ENCODE results near the gene PRELP. TPM values are rescaled to one million over a fixed set of nuclear protein-coding genes. Genes with fewer than 3 reads are reported as not detected.
A peak's percentile ranks its signal among the peaks of the same experiment; 100 is the strongest.

The PRELP gene
- 100 to 1,000 TPM in 3 of 7 donors, 10 to 100 TPM in 4; 40.9 to 185 (median 74.8) TPM for total RNA-seq
- polyA plus RNA-seq: 100 to 1,000 TPM in 1 of 2 donors, 10 to 100 TPM in 1; 97.8 to 163 TPM
- long read RNA-seq, donor 1, full-length matches to known transcripts: 208 of 606 reads
- long read RNA-seq, donor 1, partial matches to known transcripts: 351 of 606 reads
- long read RNA-seq, donor 1, other reads (novel, unspliced or antisense): 47 of 606 reads
- long read RNA-seq, donor 2, full-length matches to known transcripts: 5 of 5 reads
- long read RNA-seq, donor 2, partial matches to known transcripts: 0 of 5 reads
- long read RNA-seq, donor 2, other reads (novel, unspliced or antisense): 0 of 5 reads
- long read RNA-seq, donor 3, full-length matches to known transcripts: 71 of 143 reads
- long read RNA-seq, donor 3, partial matches to known transcripts: 62 of 143 reads
- long read RNA-seq, donor 3, other reads (novel, unspliced or antisense): 10 of 143 reads

DNA sequence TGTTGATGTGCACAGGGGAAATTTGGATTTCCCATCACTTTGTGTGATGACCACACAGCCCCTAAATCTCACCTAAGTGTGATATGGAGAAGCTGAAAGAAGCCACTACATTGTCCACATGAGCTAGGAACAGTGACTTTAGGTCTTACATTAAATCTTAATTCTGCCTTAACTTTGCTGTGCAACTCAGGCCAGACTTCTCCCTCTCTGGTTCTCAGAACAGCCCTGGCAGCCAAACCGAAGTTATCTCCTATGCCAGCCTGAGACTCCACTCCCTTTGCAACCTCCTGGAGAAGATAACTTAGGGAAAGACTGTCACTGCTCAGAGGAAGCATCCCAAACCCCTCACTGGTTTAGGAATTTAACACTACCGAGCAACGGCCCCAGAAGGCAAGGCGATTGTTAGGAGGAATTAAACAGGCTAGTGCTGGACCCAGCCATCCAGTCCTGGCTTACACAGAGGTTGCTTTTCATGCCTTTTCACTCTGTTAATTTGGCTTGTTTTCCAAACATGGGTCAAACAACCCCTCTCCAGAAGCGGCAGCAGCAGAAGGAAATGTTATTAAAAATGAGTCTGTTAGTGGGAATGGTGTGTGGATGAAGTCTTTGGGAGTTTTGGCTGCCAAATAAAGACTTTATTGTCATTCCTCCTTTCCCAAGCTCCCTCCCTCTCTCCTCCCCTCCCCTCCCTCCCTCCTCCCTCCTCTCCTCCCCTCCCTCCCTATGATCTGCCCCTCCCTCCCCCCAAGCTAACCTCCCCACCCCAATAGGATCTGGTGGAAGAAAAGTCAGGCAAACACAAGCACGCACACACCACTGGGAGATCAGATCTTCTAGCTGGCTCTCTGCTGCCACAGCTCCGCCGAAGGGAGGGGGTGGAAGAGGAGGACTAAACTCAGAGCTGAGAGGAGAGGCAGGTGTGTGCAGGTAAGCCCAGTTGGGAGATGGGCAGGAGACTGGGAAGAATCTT lies at the start of gene PRELP:
Gene PRELP, plus strand, starts transcription at position 795 of the 970 bp plus-strand sequence. CDS start 7,379 bp downstream, outside the sequence.
- Histone ChIP-seq H3K27me3 (no peaks in the 10 kb centered on the region), H3K9me3 (no peaks in the 10 kb centered on the region), H3K27ac (peak within 1 kb of the TSS; percentile 86 to 88), H3K36me3 (no peaks in the 10 kb centered on the region), H3K4me3 (peak within 1 kb of the TSS; percentile 62), H3K4me1 (ENCODE audit: insufficient read depth) (peaks cover 27% of the 10 kb centered on the region)
- intact Hi-C loops (cut with DNase I): loop anchor here in 2 of 4 donors (5.0 kb wide), 1 partner anchor 33 kb away; no protein-coding TSS in a partner anchor
- TF ChIP-seq POLR2A (IDR thresholded peaks at IDR 0.05): peak; percentile 82
- TF ChIP-seq EP300 (IDR thresholded peaks at IDR 0.05): no peak
- peak in 1 of 3 donors; percentile 18 for TF ChIP-seq CTCF (IDR thresholded peaks at IDR 0.05)
- WGBS, 3 donors: 3 to 5% (median 5%) methylated on average over 8 of the region's 8 CpGs
- DNase-seq: peak; percentile 66 to 87 (median 80)

GRCh38 chr1:203426366-203426765 lies 49.2 kb upstream of the PRELP start:
- no peaks in the 10 kb centered on the region for H3K9me3 ChIP-seq
- WGBS, 3 donors: 80 to 86% (median 84%) methylated on average over 5 of the region's 5 CpGs
- H3K27ac ChIP-seq: no peak overlapping the region
- no peak for TF ChIP-seq CTCF (IDR thresholded peaks at IDR 0.05)
- no peak for TF ChIP-seq POLR2A (IDR thresholded peaks at IDR 0.05)
- TF ChIP-seq EP300 (IDR thresholded peaks at IDR 0.05): no peak
- H3K27me3 ChIP-seq: no peaks in the 10 kb centered on the region
- no peak overlapping the region for H3K4me3 ChIP-seq
- DNase-seq: no peak
- intact Hi-C loops (cut with DNase I): no loop called here
- H3K4me1 ChIP-seq (ENCODE audit: insufficient read depth): peaks cover 2% of the 10 kb centered on the region
- no peaks in the 10 kb centered on the region for H3K36me3 ChIP-seq

DNA sequence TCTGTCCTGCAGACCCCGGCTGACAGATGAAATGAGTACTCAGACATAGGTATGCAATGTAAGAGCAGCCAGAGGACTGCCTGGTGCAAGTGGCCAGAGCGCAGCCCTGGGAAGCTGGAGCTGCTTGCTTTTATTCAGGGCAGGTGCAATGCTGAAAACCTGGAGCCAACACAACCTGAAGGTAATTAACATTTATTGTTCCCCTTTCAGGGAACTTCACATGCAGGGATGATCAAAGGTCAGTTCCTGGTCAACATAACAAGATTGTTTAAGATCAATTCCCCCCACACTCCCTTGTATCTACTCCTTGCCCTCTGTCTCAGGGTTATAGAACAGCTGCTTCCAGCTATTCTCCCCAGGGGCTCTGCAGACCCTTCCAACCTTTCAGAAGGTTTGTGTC lies 48.7 kb upstream of the PRELP start:
- WGBS, 3 donors: 92 to 94% (median 93%) methylated on average over 2 of the region's 2 CpGs
- no peak overlapping the region for H3K4me3 ChIP-seq
- intact Hi-C loops (cut with DNase I): no loop called here
- no peaks in the 10 kb centered on the region for H3K36me3 ChIP-seq
- H3K4me1 ChIP-seq (ENCODE audit: insufficient read depth): peaks cover 2% of the 10 kb centered on the region
- no peaks in the 10 kb centered on the region for H3K27me3 ChIP-seq
- no peaks in the 10 kb centered on the region for H3K9me3 ChIP-seq
- DNase-seq: no peak
- H3K27ac ChIP-seq: no peak overlapping the region
- TF ChIP-seq POLR2A (IDR thresholded peaks at IDR 0.05) (no peak), CTCF (IDR thresholded peaks at IDR 0.05) (no peak), EP300 (IDR thresholded peaks at IDR 0.05) (no peak)

GRCh38 chr1:203427451-203427850 lies 48.2 kb upstream of the PRELP start:
- no peaks in the 10 kb centered on the region for H3K9me3 ChIP-seq
- H3K27ac ChIP-seq: no peak overlapping the region
- H3K27me3 ChIP-seq: no peaks in the 10 kb centered on the region
- intact Hi-C loops (cut with DNase I): no loop called here
- H3K36me3 ChIP-seq: no peaks in the 10 kb centered on the region
- H3K4me3 ChIP-seq: no peak overlapping the region
- WGBS, 3 donors: 92 to 94% (median 93%) methylated on average over 4 of the region's 4 CpGs
- DNase-seq: no peak
- peaks cover 2% of the 10 kb centered on the region for H3K4me1 ChIP-seq (ENCODE audit: insufficient read depth)
- TF ChIP-seq CTCF (IDR thresholded peaks at IDR 0.05) (no peak), EP300 (IDR thresholded peaks at IDR 0.05) (no peak), POLR2A (IDR thresholded peaks at IDR 0.05) (no peak)
